Measurements from ENCODE around the gene LKAAEAR1.
"Not testable (repeated sequence)": the region's sequence is repeated elsewhere in the genome, so short reads cannot be mapped to it uniquely, and the experiment has no call there.

The LKAAEAR1 gene, protein sequence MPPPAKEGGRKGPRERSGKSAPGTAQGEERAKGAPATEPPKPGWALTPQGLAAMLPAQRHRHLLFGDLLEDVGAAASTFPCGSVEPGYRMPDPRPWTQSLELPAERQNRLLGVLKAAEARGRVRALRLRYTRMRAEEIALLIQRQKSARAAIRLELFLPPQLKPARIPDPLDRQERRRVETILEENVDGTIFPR

GRCh38 chr20:64083804-64084684, at the start of gene LKAAEAR1:
Gene LKAAEAR1, minus strand, starts transcription at chr20:64084398. Its CDS starts 179 bp downstream, at chr20:64084219.
- no peak for DNase-seq (ENCODE audit: low read depth in 2 of 2, low spot score in 1 of 2)

- DNase-seq (ENCODE audit: low read depth in 2 of 2, low spot score in 1 of 2): no peak
Observed at GRCh38 chr20:64131406-64131805, 47.2 kb upstream of the LKAAEAR1 start.

DNA sequence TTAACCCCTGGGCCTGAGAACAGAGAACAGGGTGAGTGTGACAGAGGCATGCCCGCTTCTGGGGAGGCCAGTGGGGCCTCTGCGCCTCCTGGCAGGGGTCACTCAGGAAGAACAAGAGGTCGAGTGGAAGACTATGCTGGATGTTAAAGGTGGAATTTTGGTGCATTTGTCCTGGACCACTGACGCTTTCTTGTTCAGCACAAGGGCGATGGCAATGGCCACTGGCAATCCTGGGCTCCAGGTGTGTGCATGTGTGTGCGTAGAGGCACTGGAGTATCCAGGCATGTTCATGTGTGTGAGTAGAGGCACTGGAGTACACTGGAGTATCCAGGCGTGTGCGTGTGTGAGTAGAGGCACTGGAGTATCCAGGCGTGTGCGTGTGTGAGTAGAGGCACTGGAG, 46.7 kb upstream of the LKAAEAR1 start:
- DNase-seq (ENCODE audit: low read depth in 2 of 2, low spot score in 1 of 2): no peak

DNA sequence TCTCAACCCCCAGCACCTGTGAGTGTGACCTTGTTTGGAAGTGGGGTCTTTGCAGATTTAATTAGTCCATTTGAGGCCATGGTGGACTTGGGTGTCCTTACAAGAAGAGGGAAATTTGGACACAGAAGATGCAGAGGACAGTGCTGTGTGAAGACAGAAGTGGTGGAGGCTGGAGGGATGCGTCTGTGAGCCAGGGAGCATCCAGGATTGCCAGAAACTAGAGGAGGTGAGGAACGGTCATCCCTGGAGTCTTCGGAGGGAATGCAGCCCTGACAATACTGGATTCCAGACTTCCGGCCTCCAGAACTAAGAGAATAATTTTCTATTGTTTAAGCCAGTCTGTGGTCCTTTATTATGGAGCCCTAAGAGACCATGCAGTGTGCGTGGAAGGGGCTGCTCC, 46.1 kb upstream of the LKAAEAR1 start:
- no peak for DNase-seq (ENCODE audit: low read depth in 2 of 2, low spot score in 1 of 2)

GRCh38 chr20:64129146-64129782, 45.1 kb upstream of the LKAAEAR1 start:
- no peak for DNase-seq (ENCODE audit: low read depth in 2 of 2, low spot score in 1 of 2)

- DNase-seq (ENCODE audit: low read depth in 2 of 2, low spot score in 1 of 2): not testable (repeated sequence)
Observed at GRCh38 chr20:64123517-64123916, 39.3 kb upstream of the LKAAEAR1 start.

DNA sequence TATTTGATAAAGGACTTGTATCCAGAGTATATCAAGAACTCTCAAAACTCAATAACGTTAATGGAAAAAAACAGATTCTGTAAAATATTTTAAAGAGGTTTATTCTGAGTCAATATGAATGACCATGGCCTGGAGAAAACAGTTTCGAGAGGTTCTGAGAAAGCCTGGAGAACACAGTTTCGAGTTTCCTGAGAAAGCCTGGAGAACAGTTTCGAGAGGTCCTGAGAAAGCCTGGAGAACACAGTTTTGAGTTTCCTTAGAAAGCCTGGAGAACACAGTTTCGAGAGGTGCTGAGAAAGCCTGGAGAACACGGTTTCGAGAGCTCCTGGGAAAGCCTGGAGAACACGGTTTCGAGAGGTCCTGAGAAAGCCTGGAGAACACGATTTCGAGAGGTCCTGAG, 38.7 kb upstream of the LKAAEAR1 start:
- DNase-seq (ENCODE audit: low read depth in 2 of 2, low spot score in 1 of 2): not testable (repeated sequence)

DNA sequence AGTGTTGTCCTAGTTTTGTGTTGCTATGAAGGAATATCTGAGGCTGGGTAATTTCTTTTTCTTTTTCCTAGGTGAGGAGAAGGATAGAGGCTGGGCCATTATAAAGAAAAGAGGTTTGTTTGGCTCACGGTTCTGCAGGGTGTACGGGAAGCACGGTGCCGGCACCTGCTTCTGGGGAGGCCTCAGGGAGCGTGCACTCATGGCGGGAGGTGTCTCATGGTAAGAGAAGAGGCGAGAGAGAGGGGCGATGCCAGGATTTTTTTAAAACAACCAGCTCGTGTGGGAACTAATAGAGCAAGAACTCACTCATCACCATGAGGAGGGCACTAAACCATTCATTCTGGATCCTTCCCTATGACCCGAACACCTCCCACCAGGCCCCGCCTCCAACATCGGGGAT, 37.4 kb upstream of the LKAAEAR1 start:
- no peak for DNase-seq (ENCODE audit: low read depth in 2 of 2, low spot score in 1 of 2)

- no peak for DNase-seq (ENCODE audit: low read depth in 2 of 2, low spot score in 1 of 2)
Observed at GRCh38 chr20:64119681-64120341, 35.6 kb upstream of the LKAAEAR1 start.

GRCh38 chr20:64119301-64119680, 35.1 kb upstream of the LKAAEAR1 start:
- DNase-seq (ENCODE audit: low read depth in 2 of 2, low spot score in 1 of 2): no peak

- not testable (repeated sequence) for DNase-seq (ENCODE audit: low read depth in 2 of 2, low spot score in 1 of 2)
Observed at GRCh38 chr20:64117432-64117777, 33.2 kb upstream of the LKAAEAR1 start.

DNA sequence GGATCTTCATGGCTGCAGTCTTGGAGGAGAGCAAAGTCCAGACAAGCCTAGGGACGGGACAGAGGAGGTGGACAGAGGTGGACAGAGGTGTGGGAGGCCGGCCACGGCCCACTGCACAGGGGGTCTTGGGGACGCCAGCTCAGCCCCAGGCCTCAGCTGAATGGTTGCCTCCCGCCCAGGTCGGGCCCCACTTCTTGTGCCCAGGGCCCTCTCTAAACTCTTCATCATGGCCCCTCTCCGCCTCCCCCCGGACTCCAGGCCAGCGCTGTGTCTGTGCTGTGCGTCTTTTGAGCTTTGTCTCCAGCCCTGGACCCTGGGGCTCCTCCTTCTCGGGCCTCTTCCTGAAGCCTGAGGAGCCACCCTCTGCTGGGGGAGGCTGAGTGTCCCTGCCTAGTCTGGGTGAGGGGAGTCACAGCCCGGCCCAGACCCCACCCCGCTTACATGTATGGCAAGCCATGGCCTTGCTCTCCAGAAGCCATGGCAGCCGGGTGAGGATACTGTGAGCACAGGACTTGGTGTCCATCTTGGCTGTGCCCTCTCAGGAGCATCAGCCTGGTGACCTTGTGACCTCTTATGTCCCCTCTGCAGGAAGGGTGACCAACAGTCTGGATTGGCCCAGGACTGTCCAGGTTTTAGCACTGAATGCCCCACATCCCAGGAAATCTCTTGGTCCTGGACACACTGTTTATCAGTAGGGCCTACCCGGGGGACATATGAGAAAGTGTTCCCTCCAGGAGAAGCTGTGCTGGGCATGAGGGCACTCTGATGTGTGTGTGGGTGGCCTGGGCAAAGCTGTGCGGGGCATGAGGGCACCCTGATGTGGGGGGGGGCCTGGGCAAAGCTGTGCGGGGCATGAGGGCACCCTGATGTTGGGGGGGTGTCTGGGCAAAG, 32.6 kb upstream of the LKAAEAR1 start:
- no peak for DNase-seq (ENCODE audit: low read depth in 2 of 2, low spot score in 1 of 2)

- no peak for DNase-seq (ENCODE audit: low read depth in 2 of 2, low spot score in 1 of 2)
Observed at GRCh38 chr20:64116016-64116415, 31.8 kb upstream of the LKAAEAR1 start.

DNA sequence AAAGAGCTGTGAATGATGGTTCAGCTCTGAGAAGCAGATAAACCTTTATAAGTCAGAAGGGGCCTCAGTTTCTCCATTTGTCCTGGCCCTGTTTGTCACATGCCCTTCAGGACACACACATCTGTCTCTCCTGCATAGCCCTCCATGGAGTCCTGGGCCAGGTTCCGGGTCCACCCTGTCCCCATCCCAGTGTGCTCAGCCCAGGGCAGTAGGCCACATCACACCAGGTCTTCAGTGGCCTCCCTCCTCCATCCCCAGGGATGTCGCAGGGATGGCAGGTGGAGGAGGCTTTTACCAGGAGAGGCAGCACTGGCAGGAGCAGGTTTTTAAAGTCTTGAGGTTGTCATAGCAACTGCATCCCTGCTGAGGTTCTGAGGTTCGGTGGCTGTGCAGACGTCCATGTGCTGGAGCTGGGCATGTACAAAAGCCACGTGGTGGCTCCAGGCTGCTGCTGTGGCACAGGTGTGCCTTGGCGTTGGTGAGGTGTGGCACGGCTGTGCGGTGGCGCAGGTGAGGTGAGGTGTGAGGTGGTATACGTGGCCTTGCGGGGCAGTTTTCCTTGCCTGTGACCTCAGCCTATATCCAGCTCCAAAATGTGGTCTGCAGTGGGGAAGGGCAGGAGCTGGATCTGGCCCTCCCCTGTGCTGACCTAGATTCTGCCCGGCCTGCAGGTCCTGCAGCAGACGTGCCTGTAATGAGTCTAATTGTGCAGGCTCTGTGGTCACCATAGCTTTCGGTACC, 31.1 kb upstream of the LKAAEAR1 start:
- DNase-seq (ENCODE audit: low read depth in 2 of 2, low spot score in 1 of 2): no peak

DNA sequence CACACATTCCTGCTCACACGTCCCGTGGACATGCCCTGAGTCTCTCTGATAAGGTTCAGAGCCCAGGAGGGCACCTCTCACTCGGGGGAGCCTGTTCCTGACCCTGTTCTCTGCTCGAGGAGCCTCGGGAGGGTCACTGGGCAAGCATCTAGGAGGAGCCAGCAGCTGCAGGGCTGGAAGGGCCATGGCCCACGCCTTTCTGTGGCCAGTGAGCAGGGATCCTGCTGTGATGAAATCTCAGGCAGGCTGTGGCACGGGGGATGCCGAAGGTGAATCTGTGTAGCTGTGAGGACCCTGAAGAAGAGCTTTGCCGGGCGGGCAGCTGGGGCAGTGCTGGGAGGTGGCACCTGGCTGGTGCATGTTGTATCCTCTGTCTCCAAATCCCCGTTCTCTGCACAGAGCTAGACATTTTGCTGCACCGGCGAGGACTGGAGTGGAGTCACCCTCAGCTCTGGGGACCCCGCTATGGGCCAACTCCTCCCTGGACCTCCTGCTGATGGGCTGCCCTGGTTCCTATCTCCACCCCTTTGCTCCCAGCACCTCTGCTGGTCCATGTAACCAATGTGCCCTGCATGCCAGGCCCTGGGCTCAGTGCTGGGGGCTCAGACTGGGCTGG, 30.3 kb upstream of the LKAAEAR1 start:
- no peak for DNase-seq (ENCODE audit: low read depth in 2 of 2, low spot score in 1 of 2)

GRCh38 chr20:64113796-64114355, 29.7 kb upstream of the LKAAEAR1 start:
- DNase-seq (ENCODE audit: low read depth in 2 of 2, low spot score in 1 of 2): no peak

GRCh38 chr20:64113444-64113775, 29.2 kb upstream of the LKAAEAR1 start:
- DNase-seq (ENCODE audit: low read depth in 2 of 2, low spot score in 1 of 2): no peak

GRCh38 chr20:64112691-64113443, 28.7 kb upstream of the LKAAEAR1 start:
- no peak for DNase-seq (ENCODE audit: low read depth in 2 of 2, low spot score in 1 of 2)

All from stimulated activated CD8-positive, alpha-beta memory T cell treated with anti-CD3 and anti-CD28 coated beads, Interleukin-4, amount 100 ng/mL, for 4 hours (primary cell).